Skeletal muscle tissue (tissue), 4 donors: ENCODE data around the gene SNCB. TPM values are rescaled to one million over a fixed set of nuclear protein-coding genes. Genes with fewer than 3 reads are reported as not detected.

Source experiments
- H3K27ac ChIP-seq: one replicate; pipeline ENCODE4 v1.7.0; 2013; ENCODE audit warnings: mild to moderate bottlenecking, low read depth, low read length, inconsistent platforms
- H3K27me3 ChIP-seq, 3 donors: one replicate each; pipeline ENCODE4 v1.7.0; 2013; ENCODE audit warnings: low read length in 3 of 3; ENCODE audit not compliant: control insufficient read depth in 3 of 3, insufficient read depth in 3 of 3
- H3K36me3 ChIP-seq, 3 donors: one replicate each; pipeline ENCODE4 v1.7.0; 2013; ENCODE audit warnings: low read length in 3 of 3; ENCODE audit not compliant: control insufficient read depth in 3 of 3, insufficient read depth in 3 of 3
- H3K4me1 ChIP-seq, 3 donors: one replicate each; pipeline ENCODE4 v1.7.0; 2013; ENCODE audit warnings: low read length in 3 of 3, mild to moderate bottlenecking in 3 of 3; ENCODE audit not compliant: control insufficient read depth in 3 of 3, insufficient read depth in 3 of 3
- H3K4me3 ChIP-seq, 3 donors: one replicate each; pipeline ENCODE4 v1.7.0; 2013; ENCODE audit warnings: low read length in 3 of 3
- H3K9ac ChIP-seq, 3 donors: one replicate each; pipeline ENCODE4 v1.7.0; 2013; ENCODE audit warnings: low read length in 3 of 3, mild to moderate bottlenecking in 3 of 3, moderate library complexity in 2 of 3, low read depth in 1 of 3
- H3K9me3 ChIP-seq, 3 donors: one replicate each; pipeline ENCODE4 v1.7.0; 2013; ENCODE audit warnings: low read length in 3 of 3; ENCODE audit not compliant: control insufficient read depth in 3 of 3
- total RNA-seq: library from RNA; depleted of rRNA; stranded (reverse); fragments of >200 nt; gene quantifications from one replicate; pipeline ENCODE4 v1.2.3, GENCODE V29; 2014
- donor health status: Osteomylitis.

Gene SNCB
- total RNA-seq, 1 donor from 2014 or later, result not detected

GRCh38 chr5:176671890-176672747 lies 41.8 kb upstream of the SNCB start:
- Histone ChIP-seq H3K27me3 (peaks cover 3 to 30% (median 7%) of the 10 kb centered on the region in 3 donors), H3K27ac (no peak overlapping the region), H3K4me3 (no peak overlapping the region), H3K4me1 (peaks cover under 1 to 17% (median 8%) of the 10 kb centered on the region in 3 donors), H3K9ac (no peak overlapping the region), H3K36me3 (no peaks in the 10 kb centered on the region), H3K9me3 (no peaks in the 10 kb centered on the region)

DNA sequence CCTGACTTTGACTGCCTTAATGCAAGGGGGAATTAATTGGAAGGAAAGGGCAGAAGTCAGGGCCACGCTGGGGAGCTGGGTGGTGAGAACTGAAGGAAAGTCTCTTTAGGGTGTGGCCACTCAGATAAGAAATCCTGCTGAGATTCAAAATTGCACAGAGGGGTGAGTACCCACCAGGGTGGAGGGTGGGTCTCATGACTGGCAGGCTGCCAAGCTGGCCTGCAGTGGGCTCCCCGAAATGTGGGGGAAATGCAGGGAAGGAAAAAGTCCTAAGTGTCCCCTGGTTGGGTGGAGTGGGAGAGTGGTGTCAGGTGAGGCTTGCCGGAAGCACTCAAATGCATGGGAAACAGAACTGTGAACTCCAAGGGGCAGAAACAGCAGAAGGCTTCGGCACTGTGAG lies 41.1 kb upstream of the SNCB start:
- no peaks in the 10 kb centered on the region for H3K36me3 ChIP-seq
- H3K4me3 ChIP-seq, result no peak overlapping the region
- peaks cover 3 to 30% (median 7%) of the 10 kb centered on the region in 3 donors for H3K27me3 ChIP-seq
- H3K4me1 ChIP-seq, result peaks cover 0 to 9% (median 6%) of the 10 kb centered on the region in 3 donors
- no peak overlapping the region for H3K27ac ChIP-seq
- H3K9ac ChIP-seq, result no peak overlapping the region
- no peaks in the 10 kb centered on the region for H3K9me3 ChIP-seq

DNA sequence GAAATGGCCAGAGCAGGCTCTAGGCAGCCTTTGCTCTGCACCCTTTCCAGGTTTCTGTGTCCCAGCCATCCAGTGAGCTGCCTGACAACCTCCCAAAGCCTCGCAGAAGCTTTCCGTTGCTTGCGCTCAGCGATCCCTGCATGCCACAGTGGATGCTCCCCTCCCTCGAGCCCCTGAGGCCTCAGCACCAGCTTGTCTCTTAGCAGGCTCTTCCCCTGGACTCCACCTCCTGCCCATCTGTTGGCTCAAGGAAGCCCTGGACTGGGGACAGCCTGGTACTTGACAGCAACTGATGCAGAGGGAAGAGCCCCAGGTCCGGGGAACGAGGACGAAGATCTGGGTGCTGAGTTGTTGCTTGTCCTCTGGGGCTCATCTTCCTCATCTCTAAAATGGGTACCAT lies 40.1 kb upstream of the SNCB start:
- no peak overlapping the region for H3K27ac ChIP-seq
- peaks cover 6 to 34% (median 10%) of the 10 kb centered on the region in 3 donors for H3K27me3 ChIP-seq
- no peak overlapping the region for H3K9ac ChIP-seq
- peaks cover 0 to 6% (median 4%) of the 10 kb centered on the region in 3 donors for H3K4me1 ChIP-seq
- no peak overlapping the region for H3K4me3 ChIP-seq
- H3K36me3 ChIP-seq, result no peaks in the 10 kb centered on the region
- no peaks in the 10 kb centered on the region for H3K9me3 ChIP-seq

DNA sequence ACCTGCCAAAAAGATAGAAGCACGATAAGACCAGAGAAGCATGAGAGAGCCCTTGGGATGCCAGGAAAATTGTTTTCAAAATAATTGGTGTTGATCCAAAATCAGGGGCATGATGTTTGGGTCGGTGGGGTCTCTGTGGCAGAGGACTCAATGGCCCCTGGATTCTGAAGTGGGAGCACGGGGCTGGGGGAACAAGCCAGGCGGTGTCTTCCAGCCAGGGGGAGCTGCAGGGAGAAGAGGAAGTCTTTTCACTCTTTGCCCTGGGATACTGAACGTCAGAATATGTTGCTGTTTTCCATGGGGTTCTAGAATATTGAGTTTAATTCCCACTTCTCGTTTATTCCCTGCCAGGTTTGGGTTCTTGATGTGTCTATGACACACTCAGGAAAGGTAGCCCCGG lies 37.3 kb upstream of the SNCB start:
- no peaks in the 10 kb centered on the region for H3K4me1 ChIP-seq
- peaks cover 21 to 51% (median 34%) of the 10 kb centered on the region in 3 donors for H3K27me3 ChIP-seq
- H3K9ac ChIP-seq, result no peak overlapping the region
- no peak overlapping the region for H3K27ac ChIP-seq
- H3K36me3 ChIP-seq, result no peaks in the 10 kb centered on the region
- H3K9me3 ChIP-seq, result no peaks in the 10 kb centered on the region
- H3K4me3 ChIP-seq, result no peak overlapping the region

- Histone ChIP-seq H3K9me3 (no peaks in the 10 kb centered on the region), H3K36me3 (no peaks in the 10 kb centered on the region), H3K9ac (no peak overlapping the region), H3K27me3 (peaks cover 29 to 59% (median 38%) of the 10 kb centered on the region in 3 donors), H3K27ac (no peak overlapping the region), H3K4me3 (no peak overlapping the region), H3K4me1 (peaks cover 0 to 4% (median 4%) of the 10 kb centered on the region in 3 donors)
Measured at GRCh38 chr5:176665517-176665916, 35.2 kb upstream of the SNCB start.

- no peaks in the 10 kb centered on the region for H3K36me3 ChIP-seq
- no peak overlapping the region for H3K9ac ChIP-seq
- H3K4me1 ChIP-seq, result peaks cover 0 to 5% (median 4%) of the 10 kb centered on the region in 3 donors
- H3K4me3 ChIP-seq, result no peak overlapping the region
- no peaks in the 10 kb centered on the region for H3K9me3 ChIP-seq
- no peak overlapping the region for H3K27ac ChIP-seq
- peaks cover 28 to 53% (median 37%) of the 10 kb centered on the region in 3 donors for H3K27me3 ChIP-seq
Measured at GRCh38 chr5:176664886-176665285, 34.6 kb upstream of the SNCB start.

DNA sequence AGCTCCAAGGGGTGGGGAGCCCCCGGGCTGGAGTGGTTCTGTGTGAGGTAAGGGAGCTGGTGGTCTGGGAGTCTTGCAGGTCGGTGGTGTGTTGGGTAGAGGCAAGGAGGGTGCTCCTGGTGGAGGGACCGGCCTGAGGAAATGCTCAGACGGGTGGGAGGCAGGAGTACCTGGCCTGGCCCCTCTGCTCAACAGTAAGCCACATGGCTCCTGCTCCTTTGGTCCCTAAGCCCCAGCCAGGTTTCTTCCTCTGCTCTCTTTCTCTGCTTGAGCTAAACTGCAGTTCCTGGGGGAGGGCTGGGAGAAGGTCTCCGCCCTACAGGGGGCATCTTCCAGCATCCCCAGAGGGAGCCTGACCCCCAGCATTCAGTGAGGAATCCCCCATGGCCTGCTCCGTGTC lies 34.1 kb upstream of the SNCB start:
- Histone ChIP-seq H3K9me3 (no peaks in the 10 kb centered on the region), H3K4me3 (no peak overlapping the region), H3K9ac (no peak overlapping the region), H3K4me1 (peaks cover 0 to 5% (median 4%) of the 10 kb centered on the region in 3 donors), H3K27ac (no peak overlapping the region), H3K27me3 (peaks cover 26 to 48% (median 34%) of the 10 kb centered on the region in 3 donors), H3K36me3 (no peaks in the 10 kb centered on the region)

DNA sequence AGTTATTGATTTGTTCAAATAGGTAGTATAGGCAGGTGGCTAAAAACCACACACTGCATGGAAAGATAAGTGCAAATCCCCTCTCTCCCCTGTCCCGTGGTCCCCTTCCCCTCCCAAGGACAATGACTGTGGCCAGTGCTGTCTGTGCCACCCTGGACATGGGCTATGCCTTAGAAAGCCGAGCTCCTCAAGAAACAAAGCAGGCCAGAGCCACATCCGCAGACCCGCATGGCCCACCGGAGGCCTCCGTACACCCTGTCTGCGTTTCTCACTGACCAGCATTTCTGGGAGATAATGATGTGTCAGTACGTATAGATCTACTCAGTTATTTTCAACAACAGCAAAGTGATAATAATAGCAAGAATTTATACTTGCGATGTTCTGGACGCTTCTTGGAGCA lies 33.2 kb upstream of the SNCB start:
- H3K9ac ChIP-seq, result no peak overlapping the region
- H3K4me3 ChIP-seq, result no peak overlapping the region
- no peak overlapping the region for H3K27ac ChIP-seq
- H3K4me1 ChIP-seq, result peaks cover 2 to 7% (median 7%) of the 10 kb centered on the region in 3 donors
- H3K27me3 ChIP-seq, result peaks cover 26 to 45% (median 34%) of the 10 kb centered on the region in 3 donors
- no peaks in the 10 kb centered on the region for H3K36me3 ChIP-seq
- no peaks in the 10 kb centered on the region for H3K9me3 ChIP-seq

DNA sequence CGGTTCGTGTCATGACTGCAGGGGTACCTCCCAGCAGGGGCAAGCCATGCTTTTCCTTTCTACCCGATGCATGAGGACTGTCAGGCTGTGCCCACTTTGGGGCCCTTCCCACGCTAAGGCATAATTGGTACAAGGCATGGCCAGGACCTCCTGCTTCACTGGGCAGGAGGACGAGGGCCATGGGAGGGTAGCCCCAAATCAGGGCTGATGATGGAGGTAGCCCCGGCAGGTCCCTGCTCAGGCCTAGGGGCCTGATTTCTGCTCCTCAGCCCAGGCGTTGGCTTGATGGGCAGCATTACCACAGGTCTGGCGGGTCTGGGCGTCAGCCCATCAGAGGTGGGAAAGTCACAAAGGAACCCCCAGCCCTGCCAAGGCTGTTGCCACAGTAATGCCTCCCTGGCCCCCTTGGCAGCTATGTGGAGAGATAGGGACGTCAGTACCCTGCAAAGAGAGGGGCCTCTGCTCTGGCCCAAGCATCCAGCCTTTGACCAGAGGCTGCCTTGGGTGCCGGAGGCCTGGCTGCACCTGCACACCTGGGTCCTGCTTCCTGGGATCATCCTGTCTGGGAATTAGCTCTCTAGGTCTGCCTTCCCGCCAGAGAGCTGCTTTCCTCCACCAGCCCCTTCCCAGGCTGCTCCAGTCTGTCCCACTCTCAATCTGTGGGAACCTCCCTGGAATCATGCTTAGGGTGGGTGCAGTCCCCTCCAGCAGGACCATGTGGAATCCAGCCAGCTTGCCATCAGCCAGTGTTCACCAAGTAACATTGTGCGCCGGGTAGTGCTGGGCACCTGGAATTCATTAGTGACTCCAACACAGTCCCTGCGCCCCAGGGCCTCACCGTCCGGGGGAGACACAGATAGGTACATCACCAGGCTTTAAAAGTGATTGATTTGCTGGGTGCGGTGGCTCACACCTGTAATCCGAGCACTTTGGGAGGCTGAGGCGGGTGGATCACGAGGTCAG lies 32.3 kb upstream of the SNCB start:
- Histone ChIP-seq H3K27ac (no peak overlapping the region), H3K9me3 (no peaks in the 10 kb centered on the region), H3K27me3 (peaks cover 26 to 38% (median 34%) of the 10 kb centered on the region in 3 donors), H3K4me3 (no peak overlapping the region), H3K9ac (no peak overlapping the region), H3K36me3 (peaks cover 0 to 1% (median 0%) of the 10 kb centered on the region in 3 donors), H3K4me1 (peaks cover 7 to 11% (median 7%) of the 10 kb centered on the region in 3 donors)
